NCI-H2196 (cell line): ENCODE measurements around the gene GRIN2B.

Source experiments
- DNase-seq: peaks from one replicate; lab custom pipeline; 2025; ENCODE audit not compliant: unreplicated experiment; lab: John Stamatoyannopoulos, UW

GRIN2B gene

DNA sequence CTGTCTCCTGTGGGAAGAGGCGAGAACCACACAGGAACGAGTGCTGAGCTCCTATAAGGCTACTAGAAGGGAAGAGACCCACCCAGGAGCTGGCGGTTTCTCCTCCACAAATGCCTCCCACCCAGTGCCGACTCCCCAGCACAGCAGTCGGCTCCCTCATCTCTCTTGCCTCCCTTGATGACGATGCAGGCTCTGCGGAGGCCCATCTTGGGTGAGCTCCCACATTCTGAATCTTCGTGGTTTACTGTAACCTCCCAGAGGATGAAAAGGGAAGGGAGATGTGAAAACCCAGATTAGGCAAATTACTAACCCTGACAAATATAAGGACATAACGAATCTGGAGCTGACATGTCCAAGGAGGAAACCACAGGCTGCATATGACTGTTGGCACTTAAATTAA is 23.8 kb downstream of the GRIN2B start:
- no peak for DNase-seq

DNA sequence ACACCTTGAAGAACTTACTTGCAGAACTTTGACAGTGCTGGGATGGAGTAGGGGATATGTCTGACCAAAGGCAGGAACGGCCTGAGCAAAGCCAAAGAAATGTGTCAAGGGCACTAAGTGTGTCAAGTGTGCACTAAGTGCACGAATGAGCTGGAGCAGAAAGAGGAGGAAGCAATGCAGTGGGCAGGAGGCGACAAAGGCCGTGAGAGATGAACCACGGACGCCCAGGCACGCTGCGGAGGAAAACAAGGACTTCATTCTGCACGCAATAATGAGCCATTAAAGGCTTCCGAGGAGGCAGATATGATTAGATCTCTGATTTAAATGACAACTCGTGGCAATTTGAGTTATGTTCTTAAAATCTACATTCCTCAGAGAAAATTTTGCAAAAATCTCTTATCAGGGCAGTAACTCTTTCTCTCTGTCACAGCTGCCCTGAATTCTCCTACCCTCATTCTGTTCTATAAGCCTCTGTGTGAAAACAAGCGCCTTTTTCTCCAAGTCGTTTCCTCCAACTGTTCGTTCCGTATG is 25.3 kb downstream of the GRIN2B start:
- no peak for DNase-seq

DNA sequence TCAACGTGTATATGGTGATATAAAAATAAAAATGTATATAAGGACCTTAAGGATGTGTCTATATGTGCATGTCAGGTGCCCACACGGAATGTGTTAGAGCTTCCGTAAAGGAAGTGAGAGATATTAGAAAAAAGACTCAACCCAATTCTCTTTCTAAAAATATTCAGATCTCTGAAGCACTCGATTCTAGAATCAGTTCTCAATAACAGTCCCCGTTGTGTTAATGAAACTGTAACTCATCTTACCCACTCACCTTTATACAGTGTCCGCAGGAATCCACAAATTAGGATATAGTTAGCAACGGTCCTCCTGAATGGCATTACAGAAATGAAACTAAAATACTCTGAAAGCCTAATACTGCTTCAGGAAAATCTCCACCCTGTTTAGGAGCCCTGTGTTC is 29.3 kb downstream of the GRIN2B start:
- no peak for DNase-seq

DNA sequence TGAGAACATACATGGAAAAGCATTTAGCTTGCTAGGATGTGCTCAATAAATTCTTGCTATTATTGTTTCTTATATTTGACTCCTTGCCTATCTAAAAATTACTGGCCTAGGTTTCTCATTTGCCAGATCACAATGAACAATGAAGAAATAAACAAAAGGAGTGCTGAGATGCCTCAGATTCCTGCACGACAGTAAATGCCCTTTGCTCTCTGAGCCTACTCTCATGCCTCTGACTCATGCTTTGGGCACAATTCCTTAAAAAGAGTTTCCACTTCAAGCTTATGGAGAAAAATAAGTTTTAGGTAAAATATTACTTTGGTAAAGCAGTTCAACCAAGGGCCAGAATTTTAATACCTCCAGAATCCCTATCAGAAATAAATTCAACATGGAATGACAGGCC is 30.9 kb downstream of the GRIN2B start:
- DNase-seq, result no peak

DNA sequence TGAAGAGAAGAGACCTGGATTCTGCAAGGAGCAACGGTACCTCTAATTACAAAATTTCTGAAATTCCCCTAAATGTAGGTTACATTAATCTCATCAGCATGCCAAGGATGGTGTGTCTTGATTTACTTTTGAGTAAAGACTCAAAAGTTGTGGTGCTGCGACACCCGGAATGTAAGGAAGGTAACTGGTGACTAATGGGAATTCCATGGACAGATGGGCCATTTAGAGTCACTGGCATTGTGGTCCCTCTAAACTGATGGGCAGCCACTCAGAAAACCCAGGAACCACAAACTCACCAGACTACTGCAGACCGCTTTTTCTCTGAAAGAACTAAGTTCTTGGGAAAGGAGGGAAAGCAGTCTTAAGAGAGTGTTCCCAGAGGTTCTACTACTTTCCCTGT is 32.8 kb downstream of the GRIN2B start:
- no peak for DNase-seq

DNA sequence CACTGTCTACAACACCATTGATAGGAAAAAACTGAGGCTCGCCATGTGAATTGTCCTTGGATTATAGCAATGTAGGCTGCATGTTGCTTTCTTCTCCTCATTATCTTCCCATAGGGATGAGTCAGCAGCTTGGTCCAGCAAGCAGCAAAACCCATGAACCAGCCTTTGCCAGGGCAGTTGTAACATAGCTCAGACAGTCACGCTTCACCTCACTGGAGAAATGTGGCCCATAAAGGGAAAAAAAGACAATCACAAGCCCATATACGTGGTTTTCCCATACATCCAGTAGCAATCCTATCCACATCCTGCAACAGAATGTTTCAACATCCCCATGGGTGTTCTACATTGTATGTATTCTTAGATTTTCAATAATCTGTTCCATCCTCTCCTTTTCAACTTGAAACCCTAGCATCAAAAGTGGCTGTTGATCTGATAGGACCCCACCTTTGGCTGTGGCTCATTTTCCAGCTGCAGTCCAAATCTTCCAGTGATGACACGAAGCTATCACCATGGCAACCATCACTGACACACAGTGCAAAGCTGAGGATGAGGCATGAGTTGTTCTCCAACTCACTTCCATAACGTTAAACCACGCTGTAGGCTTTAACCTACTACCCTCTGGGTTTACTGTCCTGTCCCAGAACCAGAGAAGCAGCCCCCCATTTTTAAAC is 34.0 kb downstream of the GRIN2B start:
- no peak for DNase-seq

DNA sequence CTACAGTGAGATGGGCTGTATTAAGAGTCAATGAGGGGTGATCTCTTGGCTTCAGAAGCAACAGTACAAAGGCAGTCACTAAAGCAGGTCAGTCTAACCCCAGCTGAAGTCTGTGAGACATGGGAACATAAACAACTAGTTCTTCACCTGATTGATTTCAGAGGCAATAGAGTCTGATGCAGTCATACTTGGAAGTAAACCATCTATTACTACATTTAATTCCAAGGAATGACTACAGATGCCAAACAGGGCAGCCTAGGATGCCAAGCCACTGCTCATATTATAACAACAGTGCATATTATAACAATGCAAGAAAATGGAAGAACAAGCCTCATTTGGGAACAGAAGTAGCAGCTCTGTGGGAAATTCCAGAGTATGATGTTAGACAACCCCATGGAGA is 35.8 kb downstream of the GRIN2B start:
- DNase-seq, result no peak

DNA sequence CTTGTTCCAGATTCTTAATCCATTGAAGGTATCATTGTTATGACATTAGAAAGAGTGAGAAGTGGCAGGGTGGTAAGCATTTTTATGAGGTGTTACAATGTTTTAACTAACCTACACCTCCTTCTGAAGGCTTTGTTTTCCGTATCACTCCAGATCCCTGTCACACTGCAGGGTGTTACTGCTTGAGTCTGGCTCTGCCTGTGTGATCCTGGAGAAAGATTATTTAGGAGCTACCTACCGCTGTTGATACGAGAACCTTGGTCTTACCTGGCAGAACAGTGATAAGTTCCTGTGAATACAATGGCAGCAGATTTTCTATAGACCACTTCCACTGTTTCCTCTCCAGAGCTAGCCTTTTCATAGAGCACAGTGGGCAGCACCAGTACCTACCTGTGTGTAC is 36.2 kb downstream of the GRIN2B start:
- no peak for DNase-seq

DNA sequence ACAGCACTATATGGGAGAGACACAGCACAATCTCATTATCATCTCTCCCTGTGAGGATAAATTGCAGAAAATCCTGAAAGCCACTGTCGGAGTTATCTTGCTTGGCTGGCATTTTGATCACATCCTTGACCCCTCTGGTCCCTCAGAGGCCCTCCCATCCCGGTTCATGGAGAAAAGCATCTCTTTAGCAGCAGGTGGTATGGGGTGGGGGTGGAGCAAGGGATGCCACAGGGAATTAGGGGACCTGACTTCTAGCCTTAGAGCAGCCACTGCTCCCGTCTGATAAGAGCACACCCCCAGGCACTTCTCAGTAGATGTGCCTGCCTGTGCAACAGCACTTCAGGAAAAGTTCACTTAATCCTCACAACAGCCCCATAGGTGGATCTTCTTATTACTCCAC is 38.6 kb downstream of the GRIN2B start:
- DNase-seq, result no peak

DNA sequence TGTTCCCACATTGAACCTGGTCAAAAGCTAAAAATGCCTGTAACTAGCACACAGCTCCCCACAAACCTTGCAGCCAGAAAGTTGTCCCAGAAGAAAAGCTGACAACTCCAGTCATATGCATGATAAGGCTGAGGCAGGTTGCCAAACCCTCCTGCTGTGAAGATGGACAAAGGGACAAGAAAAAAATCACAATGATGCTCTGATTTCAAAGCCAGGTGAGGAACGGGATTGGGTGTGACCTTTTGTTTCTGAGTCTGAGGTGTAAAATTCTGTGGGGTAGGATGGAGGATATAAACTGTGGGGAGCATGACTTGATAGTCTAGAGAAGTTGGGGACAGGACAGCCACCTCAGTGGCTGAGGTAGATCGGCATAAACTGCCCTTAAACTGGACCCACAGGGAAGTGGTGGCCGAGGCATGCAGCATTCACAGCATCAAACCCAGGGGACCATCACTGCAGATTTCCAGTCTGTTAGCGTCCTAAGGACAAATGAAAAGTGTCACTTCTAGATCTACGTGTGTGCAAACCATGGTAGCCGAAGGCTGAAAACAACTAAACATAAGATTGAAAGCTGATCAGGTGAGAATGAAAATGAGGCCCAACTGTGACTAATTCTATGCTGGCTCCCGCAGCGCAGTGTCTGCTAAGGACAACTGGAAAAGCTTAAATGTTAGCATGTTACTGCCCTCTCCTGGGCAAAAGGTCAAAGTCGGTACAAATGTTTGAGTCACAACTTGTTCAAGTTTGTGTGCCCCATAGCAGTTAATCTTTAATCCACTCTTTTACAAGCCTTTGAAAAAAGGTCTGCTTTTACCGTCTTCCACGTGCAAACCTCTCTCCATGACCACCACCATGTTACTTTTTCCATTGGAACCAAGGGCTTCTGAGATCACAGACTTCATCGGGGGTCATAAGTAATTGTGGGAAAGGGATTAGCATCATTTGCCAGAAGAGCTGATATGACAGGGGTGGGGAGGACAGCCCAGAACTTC is 39.8 kb downstream of the GRIN2B start:
- peak; percentile 43 for DNase-seq

DNA sequence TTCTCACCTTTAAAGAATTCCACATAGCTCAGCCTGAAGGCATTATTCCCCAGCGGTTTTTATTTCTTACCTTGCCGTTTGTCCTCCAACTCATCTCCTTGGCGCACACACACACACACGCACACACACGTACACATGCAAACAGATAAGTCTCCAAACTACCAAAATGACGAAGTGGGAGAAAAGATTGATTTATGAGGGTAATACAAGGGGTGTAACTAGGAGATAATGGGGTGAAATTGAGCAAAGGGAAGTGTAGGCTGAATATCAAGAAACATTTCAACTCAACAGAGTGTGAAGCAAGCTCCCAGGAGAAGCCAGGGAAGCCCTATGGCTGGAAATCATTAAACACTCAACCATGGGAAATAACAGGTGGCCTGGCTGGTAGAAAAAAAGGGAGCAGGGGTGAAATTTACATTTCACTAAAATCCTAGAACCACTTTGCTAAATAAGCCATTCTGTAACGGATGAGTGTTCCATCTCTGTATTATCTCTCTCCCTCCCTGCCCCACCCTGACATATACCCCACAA is 41.0 kb downstream of the GRIN2B start:
- DNase-seq, result no peak

DNA sequence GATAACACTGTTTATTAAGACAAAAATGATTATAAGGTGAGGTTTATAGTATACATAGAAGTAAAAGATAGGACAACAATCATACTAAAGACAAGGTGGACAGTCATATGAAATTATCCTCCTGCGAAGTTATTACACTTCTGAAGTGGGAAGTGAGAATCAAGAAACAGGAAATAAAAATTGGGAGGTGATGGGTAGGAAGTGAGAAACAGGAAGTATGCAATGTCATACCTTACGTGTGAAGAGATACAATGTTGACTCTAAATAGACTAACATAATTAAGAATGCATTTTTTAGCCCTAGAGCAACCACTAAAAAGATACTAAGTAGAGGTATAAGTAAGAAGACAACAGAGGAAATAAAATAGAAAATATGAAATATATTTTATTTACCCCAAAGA is 43.7 kb downstream of the GRIN2B start:
- DNase-seq, result no peak

DNA sequence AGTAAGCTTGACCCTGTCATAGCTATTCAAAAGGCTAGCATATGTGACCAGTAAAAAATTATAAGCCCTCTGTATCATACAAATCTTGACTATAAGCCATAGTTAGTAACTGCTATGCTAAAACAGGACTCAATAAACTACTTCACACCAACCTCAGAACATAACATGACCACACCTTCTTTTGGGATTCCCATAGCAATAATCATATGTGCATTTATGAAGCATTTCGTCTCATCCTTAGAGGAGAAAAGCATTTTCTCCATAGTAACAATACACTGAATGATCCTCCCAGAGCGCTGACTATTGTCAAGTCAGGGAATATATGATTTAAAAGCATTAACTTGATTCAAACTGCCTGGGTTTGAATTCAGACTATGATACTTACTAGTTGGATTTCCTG is 46.2 kb downstream of the GRIN2B start:
- DNase-seq, result no peak
